HFF-Myc (cell line): ENCODE results near the gene KIAA1549.

Source experiments
- DNase-seq: peaks from one replicate; pipeline ENCODE4 v3.0.0-alpha.2; 2011; ENCODE audit warnings: low read depth; ENCODE audit errors: extremely low read depth
- H3K4me3 ChIP-seq: replicated peaks from 2 replicates; pipeline ENCODE4 v1.5.1; 2011; ENCODE audit warnings: low read depth, mild to moderate bottlenecking, control low read depth, low read length
- TF ChIP-seq, protein P1 (sequence below): IDR thresholded peaks from 2 replicates; pipeline ENCODE4 v1.5.1; 2012; ENCODE audit warnings: mild to moderate bottlenecking, low read depth, low read length, control low read depth; ENCODE audit errors: missing control alignments

The KIAA1549 gene

GRCh38 chr7:138889582-138890498 is 91.3 kb downstream of the KIAA1549 start:
- peak overlapping the region; percentile 16 for H3K4me3 ChIP-seq
- TF ChIP-seq, protein P1, sequence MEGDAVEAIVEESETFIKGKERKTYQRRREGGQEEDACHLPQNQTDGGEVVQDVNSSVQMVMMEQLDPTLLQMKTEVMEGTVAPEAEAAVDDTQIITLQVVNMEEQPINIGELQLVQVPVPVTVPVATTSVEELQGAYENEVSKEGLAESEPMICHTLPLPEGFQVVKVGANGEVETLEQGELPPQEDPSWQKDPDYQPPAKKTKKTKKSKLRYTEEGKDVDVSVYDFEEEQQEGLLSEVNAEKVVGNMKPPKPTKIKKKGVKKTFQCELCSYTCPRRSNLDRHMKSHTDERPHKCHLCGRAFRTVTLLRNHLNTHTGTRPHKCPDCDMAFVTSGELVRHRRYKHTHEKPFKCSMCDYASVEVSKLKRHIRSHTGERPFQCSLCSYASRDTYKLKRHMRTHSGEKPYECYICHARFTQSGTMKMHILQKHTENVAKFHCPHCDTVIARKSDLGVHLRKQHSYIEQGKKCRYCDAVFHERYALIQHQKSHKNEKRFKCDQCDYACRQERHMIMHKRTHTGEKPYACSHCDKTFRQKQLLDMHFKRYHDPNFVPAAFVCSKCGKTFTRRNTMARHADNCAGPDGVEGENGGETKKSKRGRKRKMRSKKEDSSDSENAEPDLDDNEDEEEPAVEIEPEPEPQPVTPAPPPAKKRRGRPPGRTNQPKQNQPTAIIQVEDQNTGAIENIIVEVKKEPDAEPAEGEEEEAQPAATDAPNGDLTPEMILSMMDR, result no peak
- DNase-seq, result peak; percentile 41

GRCh38 chr7:138887872-138888656 is 93.1 kb downstream of the KIAA1549 start:
- TF ChIP-seq, protein P1, result no peak
- no peak for DNase-seq
- no peak overlapping the region for H3K4me3 ChIP-seq

- no peak for DNase-seq
- TF ChIP-seq, protein P1, result no peak
- no peak overlapping the region for H3K4me3 ChIP-seq
Measured at GRCh38 chr7:138887085-138887710, 94.0 kb downstream of the KIAA1549 start.

GRCh38 chr7:138886501-138886917 is 94.7 kb downstream of the KIAA1549 start:
- TF ChIP-seq, protein P1, result peak; percentile 58
- H3K4me3 ChIP-seq, result no peak overlapping the region
- DNase-seq, result peak; percentile 67

- TF ChIP-seq, protein P1, result no peak
- H3K4me3 ChIP-seq, result no peak overlapping the region
- no peak for DNase-seq
Measured at GRCh38 chr7:138885383-138886147, 95.6 kb downstream of the KIAA1549 start.

DNA sequence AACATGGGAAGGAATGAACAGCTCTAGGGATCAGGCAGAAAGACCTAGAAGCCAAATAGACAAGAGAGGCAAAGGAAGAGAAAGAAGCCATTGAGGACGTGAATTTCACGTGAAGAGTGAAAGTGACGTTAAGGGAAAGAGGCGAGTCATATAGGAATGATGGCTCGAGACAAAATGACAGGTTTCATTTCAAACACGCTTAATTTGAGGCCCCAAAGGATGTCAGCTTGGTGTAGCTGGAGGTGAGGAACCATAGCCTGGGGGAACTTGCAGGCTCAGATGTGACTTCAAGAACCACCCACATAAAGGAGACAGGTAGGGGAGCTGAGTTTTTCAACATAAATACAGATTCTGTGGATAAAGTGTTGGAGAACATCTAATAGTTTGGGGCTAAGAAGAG is 98.9 kb downstream of the KIAA1549 start:
- DNase-seq, result no peak
- no peak overlapping the region for H3K4me3 ChIP-seq
- TF ChIP-seq, protein P1, result no peak
